Measurements from ENCODE around the gene C11orf24.

DNA sequence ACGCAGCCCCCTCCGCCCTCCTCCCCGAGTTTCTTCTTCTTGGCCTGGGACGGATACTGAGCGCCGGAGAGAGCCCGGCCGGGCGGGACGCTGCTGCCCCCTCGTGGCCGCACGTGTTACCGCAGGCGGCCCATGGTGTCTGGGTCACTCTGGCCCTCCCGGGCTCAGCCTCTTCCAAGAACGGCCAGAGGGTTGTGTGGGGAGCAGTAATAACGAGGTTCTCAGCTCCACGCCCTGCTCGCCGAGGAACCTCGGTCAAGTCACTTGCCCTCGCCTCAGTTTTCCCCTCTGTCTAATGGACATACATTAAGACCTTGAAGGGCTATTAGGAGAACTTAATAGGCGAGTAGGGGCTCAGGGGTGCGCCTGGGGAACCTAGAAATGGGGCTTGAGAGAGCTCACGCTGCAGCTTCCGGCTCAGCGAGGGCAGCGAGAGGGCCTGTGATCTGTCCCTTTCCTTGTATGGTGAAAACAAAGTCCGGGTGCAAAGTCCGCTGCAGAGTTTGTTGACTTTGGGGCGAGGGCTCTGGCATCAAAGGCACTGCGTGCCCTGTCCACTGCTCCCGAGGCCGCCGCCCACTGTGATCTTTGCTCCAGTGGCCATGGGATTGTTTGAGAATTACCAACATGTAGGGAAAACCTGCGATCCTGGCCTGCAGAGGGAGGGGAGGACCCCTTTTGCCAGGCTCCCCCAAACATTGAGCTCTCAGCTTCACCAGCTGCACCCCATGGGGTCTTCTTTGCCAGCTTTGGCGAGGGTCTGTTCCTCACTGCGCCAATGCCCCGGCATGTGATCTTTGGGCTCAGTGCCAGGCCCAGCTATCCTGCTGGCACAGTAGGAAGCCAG, 26.3 kb upstream of the C11orf24 start:
- TF ChIP-seq, protein P1, sequence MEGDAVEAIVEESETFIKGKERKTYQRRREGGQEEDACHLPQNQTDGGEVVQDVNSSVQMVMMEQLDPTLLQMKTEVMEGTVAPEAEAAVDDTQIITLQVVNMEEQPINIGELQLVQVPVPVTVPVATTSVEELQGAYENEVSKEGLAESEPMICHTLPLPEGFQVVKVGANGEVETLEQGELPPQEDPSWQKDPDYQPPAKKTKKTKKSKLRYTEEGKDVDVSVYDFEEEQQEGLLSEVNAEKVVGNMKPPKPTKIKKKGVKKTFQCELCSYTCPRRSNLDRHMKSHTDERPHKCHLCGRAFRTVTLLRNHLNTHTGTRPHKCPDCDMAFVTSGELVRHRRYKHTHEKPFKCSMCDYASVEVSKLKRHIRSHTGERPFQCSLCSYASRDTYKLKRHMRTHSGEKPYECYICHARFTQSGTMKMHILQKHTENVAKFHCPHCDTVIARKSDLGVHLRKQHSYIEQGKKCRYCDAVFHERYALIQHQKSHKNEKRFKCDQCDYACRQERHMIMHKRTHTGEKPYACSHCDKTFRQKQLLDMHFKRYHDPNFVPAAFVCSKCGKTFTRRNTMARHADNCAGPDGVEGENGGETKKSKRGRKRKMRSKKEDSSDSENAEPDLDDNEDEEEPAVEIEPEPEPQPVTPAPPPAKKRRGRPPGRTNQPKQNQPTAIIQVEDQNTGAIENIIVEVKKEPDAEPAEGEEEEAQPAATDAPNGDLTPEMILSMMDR (IDR thresholded peaks at IDR 0.05; ENCODE audit: control extremely low read depth in 1 of 3, insufficient read depth in 1 of 3, low read depth in 1 of 3, low read length in 3 of 3) = peak; percentile 94 to 98 (median 96)
- TF ChIP-seq RXRA (IDR thresholded peaks at IDR 0.05; ENCODE audit: insufficient read depth, low read depth, low read length) (no peak), SP1 (IDR thresholded peaks at IDR 0.05; ENCODE audit: low read depth, low read length) (no peak), POLR2AphosphoS5 (IDR thresholded peaks at IDR 0.05; ENCODE audit: low read depth, low read length) (no peak)
- TF ChIP-seq, protein P2, sequence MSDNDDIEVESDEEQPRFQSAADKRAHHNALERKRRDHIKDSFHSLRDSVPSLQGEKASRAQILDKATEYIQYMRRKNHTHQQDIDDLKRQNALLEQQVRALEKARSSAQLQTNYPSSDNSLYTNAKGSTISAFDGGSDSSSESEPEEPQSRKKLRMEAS (IDR thresholded peaks at IDR 0.05) = peak; percentile 73
